Nephron progenitor cell (in vitro differentiated cells): ENCODE data around the gene ADAT3.
A peak's percentile ranks its signal among the peaks of the same experiment; 100 is the strongest.

Experiments
- DNase-seq: peaks from one replicate; pipeline ENCODE4 v3.0.0; 2021
- H3K27ac Mint-ChIP-seq: 2 replicates; pipeline ENCODE4 v1.8.0; 2021; ENCODE audit warnings: mild to moderate bottlenecking, moderate library complexity, mixed read lengths
- H3K27me3 Mint-ChIP-seq: 2 replicates; pipeline ENCODE4 v1.8.0; 2021; ENCODE audit warnings: mild to moderate bottlenecking, low read depth, mixed read lengths; ENCODE audit not compliant: poor library complexity
- H3K36me3 Mint-ChIP-seq: 2 replicates; pipeline ENCODE4 v1.8.0; 2021; ENCODE audit warnings: low read depth, mixed read lengths
- H3K4me1 Mint-ChIP-seq: 2 replicates; pipeline ENCODE4 v1.8.0; 2021; ENCODE audit warnings: mixed read lengths
- H3K4me3 Mint-ChIP-seq: 2 replicates; pipeline ENCODE4 v1.8.0; 2021; ENCODE audit warnings: mild to moderate bottlenecking, moderate library complexity, mixed read lengths
- H3K9me3 Mint-ChIP-seq: 2 replicates; pipeline ENCODE4 v1.8.0; 2021; ENCODE audit warnings: mild to moderate bottlenecking, moderate library complexity, mixed read lengths
- TF ChIP-seq, protein P1 (sequence below): fragments of 200-600 bp; sonication (generic); IDR thresholded peaks from 2 replicates; pipeline ENCODE4 v1.5.0; 2021; ENCODE audit warnings: antibody characterized with exemption

Gene ADAT3

DNA sequence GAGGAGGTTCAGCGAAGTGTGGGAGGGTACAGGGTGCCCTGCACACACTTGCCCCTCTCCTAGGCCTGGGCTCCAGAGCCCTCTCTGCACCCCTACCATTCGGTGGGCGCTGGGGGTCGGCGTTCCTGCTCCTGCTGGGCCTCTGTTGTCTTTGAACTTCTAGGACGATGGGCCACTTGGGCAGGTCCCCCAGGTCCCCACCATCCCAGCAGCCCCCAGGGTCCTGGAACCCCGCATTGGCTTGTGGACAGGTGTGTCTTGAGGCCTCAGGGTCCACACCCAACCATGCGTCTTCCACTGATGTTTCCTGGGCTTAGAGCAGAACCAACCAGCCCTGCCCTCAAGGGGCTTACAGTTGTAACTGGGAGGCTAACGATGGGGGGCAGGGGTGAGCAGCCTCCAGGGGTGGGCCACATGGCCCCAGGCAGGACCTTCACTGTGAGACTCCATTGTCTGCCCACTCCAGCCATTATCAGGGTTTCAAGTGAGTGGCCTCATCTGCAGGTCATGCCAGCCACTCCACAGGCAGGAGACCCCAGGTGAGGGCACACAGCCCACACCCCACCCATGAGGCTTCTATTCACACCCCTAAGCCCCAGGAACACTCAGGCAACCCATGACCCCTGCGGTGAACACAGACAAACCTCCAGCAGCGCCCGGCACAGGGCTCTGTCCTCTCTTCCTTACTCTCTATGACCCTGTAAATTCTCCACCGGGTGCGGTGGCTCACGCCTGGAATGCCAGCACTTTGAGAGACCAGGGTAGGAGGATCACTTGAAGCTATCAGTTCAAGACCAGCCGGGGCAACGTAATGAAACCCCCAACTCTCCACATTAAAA is 39.8 kb upstream of the ADAT3 start:
- H3K27ac Mint-ChIP-seq, result no peak overlapping the region
- H3K27me3 Mint-ChIP-seq, result peaks cover 25% of the 10 kb centered on the region
- no peaks in the 10 kb centered on the region for H3K9me3 Mint-ChIP-seq
- DNase-seq, result no peak
- H3K4me3 Mint-ChIP-seq, result peak overlapping the region; percentile 52
- peaks cover 3% of the 10 kb centered on the region for H3K36me3 Mint-ChIP-seq
- TF ChIP-seq, protein P1, sequence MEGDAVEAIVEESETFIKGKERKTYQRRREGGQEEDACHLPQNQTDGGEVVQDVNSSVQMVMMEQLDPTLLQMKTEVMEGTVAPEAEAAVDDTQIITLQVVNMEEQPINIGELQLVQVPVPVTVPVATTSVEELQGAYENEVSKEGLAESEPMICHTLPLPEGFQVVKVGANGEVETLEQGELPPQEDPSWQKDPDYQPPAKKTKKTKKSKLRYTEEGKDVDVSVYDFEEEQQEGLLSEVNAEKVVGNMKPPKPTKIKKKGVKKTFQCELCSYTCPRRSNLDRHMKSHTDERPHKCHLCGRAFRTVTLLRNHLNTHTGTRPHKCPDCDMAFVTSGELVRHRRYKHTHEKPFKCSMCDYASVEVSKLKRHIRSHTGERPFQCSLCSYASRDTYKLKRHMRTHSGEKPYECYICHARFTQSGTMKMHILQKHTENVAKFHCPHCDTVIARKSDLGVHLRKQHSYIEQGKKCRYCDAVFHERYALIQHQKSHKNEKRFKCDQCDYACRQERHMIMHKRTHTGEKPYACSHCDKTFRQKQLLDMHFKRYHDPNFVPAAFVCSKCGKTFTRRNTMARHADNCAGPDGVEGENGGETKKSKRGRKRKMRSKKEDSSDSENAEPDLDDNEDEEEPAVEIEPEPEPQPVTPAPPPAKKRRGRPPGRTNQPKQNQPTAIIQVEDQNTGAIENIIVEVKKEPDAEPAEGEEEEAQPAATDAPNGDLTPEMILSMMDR, result no peak
- peaks cover 11% of the 10 kb centered on the region for H3K4me1 Mint-ChIP-seq

DNA sequence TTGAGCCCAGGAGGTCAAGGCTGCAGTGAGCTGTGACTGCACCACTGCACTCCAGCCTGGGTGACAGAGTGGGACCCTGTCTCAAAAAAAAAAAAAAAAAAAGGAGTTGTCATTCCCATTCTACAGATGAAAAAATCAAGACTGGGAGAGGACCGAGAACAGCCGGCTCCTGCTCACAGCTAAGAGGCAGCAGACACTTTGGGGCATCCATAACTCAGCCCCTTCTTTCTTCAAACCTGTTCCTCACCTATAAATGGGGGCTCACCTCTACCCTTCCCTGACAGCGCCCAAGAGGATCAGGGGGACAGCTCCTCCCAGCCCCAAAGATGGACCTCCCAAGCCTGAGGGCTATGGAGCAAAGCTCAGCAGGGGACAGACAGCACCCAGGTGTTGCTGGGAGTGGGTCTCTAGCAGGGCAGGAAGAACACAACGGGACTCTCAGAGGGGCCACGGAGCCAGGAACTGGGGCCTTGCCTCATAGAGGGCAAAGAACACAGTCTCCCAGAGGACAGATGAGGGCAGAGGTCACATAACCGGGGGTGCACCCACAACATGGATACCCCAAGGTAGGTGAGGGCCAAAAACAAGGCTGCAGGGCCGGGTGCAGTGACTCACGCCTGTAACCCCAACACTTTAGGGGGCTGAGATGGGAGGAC is 38.4 kb upstream of the ADAT3 start:
- H3K4me3 Mint-ChIP-seq, result no peak overlapping the region
- peaks cover 3% of the 10 kb centered on the region for H3K4me1 Mint-ChIP-seq
- peaks cover 11% of the 10 kb centered on the region for H3K27me3 Mint-ChIP-seq
- H3K9me3 Mint-ChIP-seq, result no peaks in the 10 kb centered on the region
- TF ChIP-seq, protein P1, result no peak
- DNase-seq, result no peak
- H3K27ac Mint-ChIP-seq, result no peak overlapping the region
- peaks cover 9% of the 10 kb centered on the region for H3K36me3 Mint-ChIP-seq

DNA sequence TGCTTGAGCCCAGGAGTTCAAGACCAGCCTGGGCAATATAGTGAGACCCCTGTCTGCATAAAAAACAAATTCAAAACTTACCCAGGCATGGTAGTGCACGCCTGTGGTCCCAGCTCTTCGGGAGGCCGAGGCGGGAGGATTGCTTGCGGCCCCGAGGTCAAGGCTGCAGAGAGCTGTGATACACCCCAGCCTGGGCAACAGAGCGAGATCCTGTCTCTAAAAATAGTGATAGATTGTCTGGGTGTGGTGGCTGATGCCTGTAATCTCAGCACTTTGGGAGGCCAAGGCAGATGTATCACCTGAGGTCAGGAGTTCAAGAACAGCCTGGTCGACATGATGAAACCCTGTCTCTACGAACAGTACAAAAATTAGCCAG is 37.9 kb upstream of the ADAT3 start:
- no peak overlapping the region for H3K27ac Mint-ChIP-seq
- H3K4me3 Mint-ChIP-seq, result no peak overlapping the region

GRCh38 chr19:1868971-1869370 is 36.2 kb upstream of the ADAT3 start:
- no peak for DNase-seq
- Mint-ChIP-seq H3K4me1 (peaks cover 3% of the 10 kb centered on the region), H3K27ac (peak overlapping the region; percentile 59), H3K4me3 (no peak overlapping the region), H3K27me3 (no peaks in the 10 kb centered on the region), H3K36me3 (peaks cover 9% of the 10 kb centered on the region), H3K9me3 (no peaks in the 10 kb centered on the region)
- TF ChIP-seq, protein P1, result no peak

More for the DNA sequence above, 37.9 kb upstream of the ADAT3 start:
- Mint-ChIP-seq H3K36me3 (peaks cover 9% of the 10 kb centered on the region), H3K27me3 (peaks cover 6% of the 10 kb centered on the region), H3K9me3 (no peaks in the 10 kb centered on the region), H3K4me1 (no peaks in the 10 kb centered on the region)
- TF ChIP-seq, protein P1, result no peak
- no peak for DNase-seq

DNA sequence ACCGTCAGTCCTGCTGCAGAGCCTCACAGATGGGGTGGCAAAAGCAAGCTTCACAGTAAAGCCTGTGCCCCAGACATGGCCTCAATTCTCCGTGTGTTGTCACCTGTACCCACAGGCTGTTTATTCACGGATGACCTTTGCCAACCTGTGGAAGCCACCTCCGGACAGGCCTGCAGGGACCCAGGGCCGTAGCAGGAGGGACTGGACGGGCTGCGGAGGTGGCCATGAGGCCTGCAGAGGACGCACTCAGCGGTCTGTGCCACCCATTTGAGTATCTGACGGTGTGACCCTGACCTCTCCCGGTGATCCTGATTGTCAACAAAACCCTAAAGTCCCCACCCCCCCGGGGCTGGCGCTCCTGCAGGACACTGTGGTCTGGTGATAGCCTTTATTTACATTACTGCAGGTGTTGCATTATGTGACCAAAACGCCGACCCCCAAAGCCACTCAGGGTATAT is 34.0 kb upstream of the ADAT3 start:
- Mint-ChIP-seq H3K9me3 (no peaks in the 10 kb centered on the region), H3K27me3 (no peaks in the 10 kb centered on the region), H3K4me1 (peaks cover 18% of the 10 kb centered on the region), H3K27ac (no peak overlapping the region), H3K4me3 (no peak overlapping the region), H3K36me3 (peaks cover 9% of the 10 kb centered on the region)
- no peak for DNase-seq
- TF ChIP-seq, protein P1, result no peak
